Adipose tissue (tissue), 3 donors: ENCODE measurements around the gene NOL4L. TPM values are rescaled to one million over a fixed set of nuclear protein-coding genes. Genes with fewer than 3 reads are reported as not detected.

Experiments
- H3K27ac ChIP-seq: one replicate; pipeline ENCODE4 v1.5.1; 2013; ENCODE audit warnings: low read depth, low read length
- WGBS, 3 donors: extraction: QIAGEN DNeasy Blood & Tissue Kit; methylation state at CpG; one replicate each; pipeline ENCODE4 v1.1.7; 2013; 5-methylcytosine and 5-hydroxymethylcytosine counted together
- polyA plus RNA-seq, 3 donors: library from polyadenylated mRNA; stranded (reverse); fragments of 200-250 nt; gene quantifications; one replicate each; pipeline ENCODE4 v1.2.3, GENCODE V29; 2013
- donor health status: healthy with polysubstance abuse.
- donor health status: Bipolar disorder and iron deficiency.
- donor health status: healthy.

Gene NOL4L
- polyA plus RNA-seq, 3 donors: 5.3 to 9.9 (median 7.6) TPM

- 18 to 23% (median 23%) methylated on average over 15 of the region's 15 CpGs for WGBS, 3 donors
- H3K27ac ChIP-seq: no peak overlapping the region
These were observed 63.2 kb downstream of the NOL4L start for GRCh38 chr20:32521780-32522525.

GRCh38 chr20:32520927-32521203 is 64.3 kb downstream of the NOL4L start:
- 81 to 100% (median 88%) methylated on average over 3 of the region's 3 CpGs for WGBS, 3 donors
- H3K27ac ChIP-seq: no peak overlapping the region

- no peak overlapping the region for H3K27ac ChIP-seq
- 89 to 92% (median 91%) methylated on average over 11 of the region's 11 CpGs for WGBS, 3 donors
These were observed 65.8 kb downstream of the NOL4L start for GRCh38 chr20:32519381-32519730.

GRCh38 chr20:32518593-32519380 is 66.3 kb downstream of the NOL4L start:
- no peak overlapping the region for H3K27ac ChIP-seq
- 65 to 79% (median 65%) methylated on average over 14 of the region's 14 CpGs for WGBS, 3 donors

- no peak overlapping the region for H3K27ac ChIP-seq
- 69 to 89% (median 70%) methylated on average over 14 to 15 of the region's 15 CpGs for WGBS, 3 donors
These were observed 67.1 kb downstream of the NOL4L start for GRCh38 chr20:32517914-32518592.

GRCh38 chr20:32517518-32517873 is 67.6 kb downstream of the NOL4L start:
- WGBS, 3 donors: 84 to 93% (median 86%) methylated on average over 6 of the region's 6 CpGs
- no peak overlapping the region for H3K27ac ChIP-seq

- H3K27ac ChIP-seq: no peak overlapping the region
- 54 to 75% (median 54%) methylated on average over 10 of the region's 10 CpGs for WGBS, 3 donors
These were observed 68.3 kb downstream of the NOL4L start for GRCh38 chr20:32516583-32517517.

- WGBS, 3 donors: 56 to 88% (median 84%) methylated on average over 10 of the region's 10 CpGs
- H3K27ac ChIP-seq: no peak overlapping the region
These were observed 69.5 kb downstream of the NOL4L start for GRCh38 chr20:32515631-32516101.

GRCh38 chr20:32514760-32515159 is 70.4 kb downstream of the NOL4L start:
- no peak overlapping the region for H3K27ac ChIP-seq
- 86 to 95% (median 87%) methylated on average over 12 of the region's 12 CpGs for WGBS, 3 donors

- no peak overlapping the region for H3K27ac ChIP-seq
- 63 to 84% (median 65%) methylated on average over 18 of the region's 18 CpGs for WGBS, 3 donors
These were observed 71.9 kb downstream of the NOL4L start for GRCh38 chr20:32513031-32513866.

- WGBS, 3 donors: 79 to 88% (median 83%) methylated on average over 3 of the region's 3 CpGs
These were observed 73.1 kb downstream of the NOL4L start for GRCh38 chr20:32512047-32512385.

GRCh38 chr20:32511358-32512046 is 73.6 kb downstream of the NOL4L start:
- no peak overlapping the region for H3K27ac ChIP-seq
- 58 to 80% (median 73%) methylated on average over 12 of the region's 12 CpGs for WGBS, 3 donors

More at GRCh38 chr20:32512047-32512385, 73.1 kb downstream of the NOL4L start:
- H3K27ac ChIP-seq: no peak overlapping the region

- WGBS, 3 donors: 23 to 48% (median 45%) methylated on average over 16 to 17 of the region's 17 CpGs
- H3K27ac ChIP-seq: no peak overlapping the region
These were observed 74.4 kb downstream of the NOL4L start for GRCh38 chr20:32510601-32511357.

- whole genome bisulfite sequencing, 3 donors: 79 to 86% (median 83%) methylated on average over 15 of the region's 15 CpGs
- no peak overlapping the region for H3K27ac ChIP-seq
These were observed 75.0 kb downstream of the NOL4L start for GRCh38 chr20:32510120-32510600.

- 46 to 74% (median 52%) methylated on average over 10 of the region's 10 CpGs for whole genome bisulfite sequencing, 3 donors
- H3K27ac ChIP-seq: no peak overlapping the region
These were observed 75.5 kb downstream of the NOL4L start for GRCh38 chr20:32509639-32510066.

GRCh38 chr20:32508775-32509119 is 76.4 kb downstream of the NOL4L start:
- H3K27ac ChIP-seq: no peak overlapping the region
- 76 to 86% (median 83%) methylated on average over 3 of the region's 3 CpGs for WGBS, 3 donors
